CD4-positive, alpha-beta T cell (primary cell): ENCODE data around the gene TNRC6B. TPM values are rescaled to one million over a fixed set of nuclear protein-coding genes. Genes with fewer than 3 reads are reported as not detected.
A peak's percentile ranks its signal among the peaks of the same experiment; 100 is the strongest.

Source experiments
- ATAC-seq: fragments of 200-7000 bp; cut with Tn5 transposase; one replicate; pipeline ENCODE4 v1.10.0; 2022; ENCODE audit warnings: mild to moderate bottlenecking; ENCODE audit not compliant: poor library complexity
- CTCF ChIA-PET: fragments of 350-600 bp; sonication (Branson Sonifier 250); formaldehyde crosslinking; loops from one replicate; lab custom pipeline; 2021; ENCODE audit warnings: antibody characterized with exemption, inconsistent platforms; lab: Charles Lee
- POLR2A ChIA-PET: fragments of 350-600 bp; sonication (Branson Sonifier 250); formaldehyde crosslinking; loops from one replicate; lab custom pipeline; 2021; ENCODE audit warnings: antibody characterized with exemption, inconsistent platforms; lab: Charles Lee
- DNase-seq, 14 experiments: peaks; one replicate each; pipeline ENCODE4 v3.0.0-alpha.2; 2013 to 2020; ENCODE audit warnings: mixed read lengths in 2 of 14
- H3K27ac ChIP-seq, 2 donors: one replicate each; pipeline versions ENCODE4 v1.5.1 to v1.7.0; 2013; ENCODE audit warnings: low read length in 2 of 2, low read depth in 1 of 2, mild to moderate bottlenecking in 1 of 2
- H3K27me3 ChIP-seq, 2 experiments: 1 replicate in 1 of 2; 2 replicates in 1 of 2; pipeline versions ENCODE4 v1.6.1 to v1.7.0; 2013; ENCODE audit warnings: low read length in 2 of 2, control low read depth in 1 of 2, mild to moderate bottlenecking in 1 of 2, moderate library complexity in 1 of 2; ENCODE audit not compliant: insufficient read depth in 2 of 2, control insufficient read depth in 1 of 2
- H3K36me3 ChIP-seq: one replicate; pipeline ENCODE4 v1.6.1; 2013; ENCODE audit warnings: low read length, control low read depth; ENCODE audit not compliant: insufficient read depth
- H3K4me1 ChIP-seq: one replicate; pipeline ENCODE4 v1.6.1; 2013; ENCODE audit warnings: low read length, control low read depth; ENCODE audit not compliant: insufficient read depth
- H3K4me3 ChIP-seq: one replicate; pipeline ENCODE4 v1.5.1; 2013; ENCODE audit warnings: mild to moderate bottlenecking, low read length, moderate library complexity
- H3K9me3 ChIP-seq, 2 experiments: 1 replicate in 1 of 2; 2 replicates in 1 of 2; pipeline versions ENCODE4 v1.6.1 to v1.7.0; 2013; ENCODE audit warnings: low read length in 2 of 2, mild to moderate bottlenecking in 2 of 2, control low read depth in 1 of 2, moderate library complexity in 1 of 2; ENCODE audit not compliant: control insufficient read depth in 1 of 2, insufficient read depth in 1 of 2
- H3K27ac Mint-ChIP-seq: one replicate; pipeline ENCODE4 v1.8.0; 2020; ENCODE audit warnings: mixed read lengths
- H3K27me3 Mint-ChIP-seq: one replicate; pipeline ENCODE4 v1.8.0; 2021; ENCODE audit warnings: mixed read lengths
- H3K36me3 Mint-ChIP-seq: one replicate; pipeline ENCODE4 v1.8.0; 2021; ENCODE audit warnings: low read depth, mixed read lengths
- H3K4me1 Mint-ChIP-seq: one replicate; pipeline ENCODE4 v1.8.0; 2021; ENCODE audit warnings: low read depth, mixed read lengths
- H3K4me3 Mint-ChIP-seq: one replicate; pipeline ENCODE4 v1.8.0; 2020; ENCODE audit warnings: mild to moderate bottlenecking, mixed read lengths
- H3K9me3 Mint-ChIP-seq: one replicate; pipeline ENCODE4 v1.8.0; 2020; ENCODE audit warnings: mixed read lengths
- intact Hi-C, 2 experiments: fragments of 100-400 bp; cut with DNase I in 1 of 2; cut with micrococcal nuclease in 1 of 2; formaldehyde crosslinking; loops; one replicate each; pipeline versions ENCODE4 v1.15.1 to v1.9.0; 2023 to 2025; cut with DNase I, micrococcal nuclease
- total RNA-seq, 174 experiments: library from RNA in 2 of 174; stranded (reverse) in 2 of 174; gene quantifications; one replicate each; pipeline ENCODE4 v1.2.3 and lab custom pipeline; 2021 to 2026
- TF ChIP-seq, protein P1 (sequence below): fragments of 200-600 bp; IDR thresholded peaks from one replicate; pipeline ENCODE4 v1.8.0; 2022; ENCODE audit warnings: antibody characterized with exemption, mild to moderate bottlenecking

TNRC6B gene
- total RNA-seq, 2 experiments from 2014 or later = 110 to 111 TPM

GRCh38 chr22:40263191-40263590 is 85.5 kb downstream of the TNRC6B start:
- Histone ChIP-seq H3K9me3 (peaks cover 0 to 4% of the 10 kb centered on the region in 2 experiments), H3K36me3 (peaks cover 75% of the 10 kb centered on the region), H3K4me3 (no peak overlapping the region), H3K27ac (peak overlapping the region in 1 of 2 donors; percentile 39), H3K4me1 (peaks cover 55% of the 10 kb centered on the region), H3K27me3 (no peaks in the 10 kb centered on the region)
- Mint-ChIP-seq H3K9me3 (no peaks in the 10 kb centered on the region), H3K27me3 (no peaks in the 10 kb centered on the region), H3K4me3 (peak overlapping the region; percentile 16), H3K36me3 (peaks cover 84% of the 10 kb centered on the region), H3K27ac (peak overlapping the region; percentile 47), H3K4me1 (peaks cover 75% of the 10 kb centered on the region)
- TF ChIP-seq, protein P1, sequence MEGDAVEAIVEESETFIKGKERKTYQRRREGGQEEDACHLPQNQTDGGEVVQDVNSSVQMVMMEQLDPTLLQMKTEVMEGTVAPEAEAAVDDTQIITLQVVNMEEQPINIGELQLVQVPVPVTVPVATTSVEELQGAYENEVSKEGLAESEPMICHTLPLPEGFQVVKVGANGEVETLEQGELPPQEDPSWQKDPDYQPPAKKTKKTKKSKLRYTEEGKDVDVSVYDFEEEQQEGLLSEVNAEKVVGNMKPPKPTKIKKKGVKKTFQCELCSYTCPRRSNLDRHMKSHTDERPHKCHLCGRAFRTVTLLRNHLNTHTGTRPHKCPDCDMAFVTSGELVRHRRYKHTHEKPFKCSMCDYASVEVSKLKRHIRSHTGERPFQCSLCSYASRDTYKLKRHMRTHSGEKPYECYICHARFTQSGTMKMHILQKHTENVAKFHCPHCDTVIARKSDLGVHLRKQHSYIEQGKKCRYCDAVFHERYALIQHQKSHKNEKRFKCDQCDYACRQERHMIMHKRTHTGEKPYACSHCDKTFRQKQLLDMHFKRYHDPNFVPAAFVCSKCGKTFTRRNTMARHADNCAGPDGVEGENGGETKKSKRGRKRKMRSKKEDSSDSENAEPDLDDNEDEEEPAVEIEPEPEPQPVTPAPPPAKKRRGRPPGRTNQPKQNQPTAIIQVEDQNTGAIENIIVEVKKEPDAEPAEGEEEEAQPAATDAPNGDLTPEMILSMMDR = no peak
- POLR2A ChIA-PET = interaction anchor here (1.4 to 2.2 kb wide), 2 partner anchors 43 to 85 kb away, joined by 3 to 6 read pairs; partner anchors contain the start of gene TNRC6B
- intact Hi-C loops = no loop called here
- peak in 5 of 14 experiments; percentile 14 to 60 (median 38) for DNase-seq
- ATAC-seq = peak; percentile 59
- CTCF ChIA-PET = interaction anchor here (0.6 to 2.6 kb wide), 5 partner anchors 15 to 659 kb away, joined by 4 to 8 read pairs (median 5); no protein-coding TSS in a partner anchor

GRCh38 chr22:40265783-40266182 is 88.1 kb downstream of the TNRC6B start:
- DNase-seq = peak in 3 of 14 experiments; percentile 26 to 29 (median 27)
- peaks cover 63% of the 10 kb centered on the region for H3K4me1 Mint-ChIP-seq
- intact Hi-C loops = no loop called here
- H3K36me3 Mint-ChIP-seq = peaks cover 82% of the 10 kb centered on the region
- Histone ChIP-seq H3K27me3 (no peaks in the 10 kb centered on the region), H3K4me1 (peaks cover 38% of the 10 kb centered on the region), H3K27ac (peak overlapping the region in 1 of 2 donors; percentile 46), H3K9me3 (peaks cover 0 to 4% of the 10 kb centered on the region in 2 experiments), H3K36me3 (peaks cover 74% of the 10 kb centered on the region), H3K4me3 (no peak overlapping the region)
- peak overlapping the region; percentile 47 for H3K27ac Mint-ChIP-seq
- no peaks in the 10 kb centered on the region for H3K27me3 Mint-ChIP-seq
- ATAC-seq = no peak
- no peaks in the 10 kb centered on the region for H3K9me3 Mint-ChIP-seq
- TF ChIP-seq, protein P1 = no peak
- H3K4me3 Mint-ChIP-seq = peak overlapping the region; percentile 0
- CTCF ChIA-PET = no interaction called here
- POLR2A ChIA-PET = no interaction called here

DNA sequence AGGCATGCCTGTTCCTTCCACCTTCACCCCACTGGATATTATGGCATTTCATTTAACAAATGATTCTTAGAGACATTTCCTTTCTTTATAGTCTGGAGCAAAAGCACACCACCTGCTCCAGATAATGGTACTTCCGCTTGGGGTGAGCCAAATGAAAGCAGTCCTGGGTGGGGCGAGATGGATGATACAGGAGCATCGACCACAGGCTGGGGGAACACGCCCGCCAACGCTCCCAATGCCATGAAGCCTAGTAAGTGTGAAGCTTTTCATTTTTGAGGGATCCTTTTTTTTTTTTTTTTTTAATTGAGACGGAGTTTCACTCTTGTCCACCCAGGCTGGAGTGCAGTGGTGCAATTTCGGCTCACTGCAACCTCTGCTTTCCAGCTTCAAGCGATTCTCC is 92.3 kb downstream of the TNRC6B start:
- CTCF ChIA-PET = interaction anchor here (0.6 kb wide), 1 partner anchor 39 kb away, joined by 4 read pairs; no protein-coding TSS in a partner anchor

More for the DNA sequence above, 92.3 kb downstream of the TNRC6B start:
- Mint-ChIP-seq H3K4me3 (no peak overlapping the region), H3K36me3 (peaks cover 89% of the 10 kb centered on the region), H3K27ac (no peak overlapping the region), H3K27me3 (no peaks in the 10 kb centered on the region), H3K4me1 (peaks cover 57% of the 10 kb centered on the region), H3K9me3 (no peaks in the 10 kb centered on the region)
- Histone ChIP-seq H3K27ac (no peak overlapping the region), H3K36me3 (peaks cover 76% of the 10 kb centered on the region), H3K27me3 (no peaks in the 10 kb centered on the region), H3K4me3 (no peak overlapping the region), H3K9me3 (no peaks in the 10 kb centered on the region), H3K4me1 (peaks cover 15% of the 10 kb centered on the region)
- DNase-seq (no peak), ATAC-seq (no peak)
- TF ChIP-seq, protein P1 = no peak
- intact Hi-C loops = loop anchor here in 1 of 2 experiments (5.0 kb wide), 1 partner anchor 77 kb away; the partner anchor contains the start of gene ADSL
- POLR2A ChIA-PET = interaction anchor here (0.6 to 1.6 kb wide), 2 partner anchors 78 to 88 kb away, joined by 3 to 4 read pairs; no protein-coding TSS in a partner anchor
